Body of pancreas (tissue), 4 donors: ENCODE measurements around the gene CLPX. TPM values are rescaled to one million over a fixed set of nuclear protein-coding genes. Genes with fewer than 3 reads are reported as not detected.

Experiments
- ATAC-seq: fragments of 150-250 bp; one replicate; pipeline ENCODE4 v1.9.1; 2016
- DNase-seq, 4 donors: peaks; one replicate each; pipeline ENCODE4 v3.0.0-alpha.2; 2019
- H3K27ac ChIP-seq, 4 donors: fragments of 200-600 bp; sonication (generic); 1 replicate in 3 of 4; 2 replicates in 1 of 4; pipeline versions ENCODE4 v1.5.1 to v1.6.1; 2016 to 2019; ENCODE audit warnings: mild to moderate bottlenecking in 1 of 4, mixed read lengths in 1 of 4, moderate library complexity in 1 of 4
- H3K27me3 ChIP-seq, 2 donors: fragments of 200-600 bp; sonication (generic); one replicate each; pipeline ENCODE4 v1.6.0; 2016; ENCODE audit warnings: mild to moderate bottlenecking in 1 of 2
- H3K36me3 ChIP-seq, 2 donors: fragments of 200-600 bp; sonication (generic); replicated peaks in 1 of 2; 2 replicates each; pipeline ENCODE4 v1.5.1; 2016; ENCODE audit warnings: low read depth in 2 of 2; ENCODE audit not compliant: insufficient read depth in 1 of 2
- H3K4me1 ChIP-seq: fragments of 200-600 bp; sonication (generic); one replicate; pipeline ENCODE4 v1.6.0; 2016
- H3K4me3 ChIP-seq, 2 donors: fragments of 200-600 bp; sonication (generic); 1 replicate in 1 of 2; 2 replicates in 1 of 2; pipeline ENCODE4 v1.5.1; 2016 to 2019
- H3K9me3 ChIP-seq, 3 donors: fragments of 200-600 bp; sonication (generic); 1 replicate in 2 of 3; 2 replicates in 1 of 3; pipeline ENCODE4 v1.5.1; 2016
- CTCF ChIP-seq, 7 experiments: fragments of 450-650 bp in 4 of 7; fragments of 200-600 bp in 3 of 7; sonication (generic) in 3 of 7; IDR thresholded peaks; one replicate each; pipeline ENCODE4 v1.5.1; 2016 to 2019; ENCODE audit warnings: antibody characterized with exemption in 7 of 7
- POLR2A ChIP-seq, 3 donors: fragments of 450-650 bp; IDR thresholded peaks; one replicate each; pipeline ENCODE4 v1.6.1; 2016; ENCODE audit warnings: antibody characterized with exemption in 3 of 3, mild to moderate bottlenecking in 2 of 3
- WGBS, 2 donors: methylation state at CpG; one replicate each; pipeline ENCODE4 v1.1.5; 2017; 5-methylcytosine and 5-hydroxymethylcytosine counted together
- intact Hi-C: fragments of 100-400 bp; cut with DNase I; formaldehyde crosslinking; loops from one replicate; pipeline ENCODE4 v1.15.1; 2023
- total RNA-seq, 2 donors: library from RNA; depleted of rRNA; stranded (reverse); fragments of >200 nt; gene quantifications; one replicate each; pipeline ENCODE4 v1.1.0, GENCODE V29; 2016

Gene CLPX
- total RNA-seq, 2 donors from 2014 or later = 16.2 to 19.2 TPM

GRCh38 chr15:65207280-65207840 lies 22.2 kb upstream of the CLPX start:
- Histone ChIP-seq H3K27me3 (no peaks in the 10 kb centered on the region), H3K36me3 (no peaks in the 10 kb centered on the region), H3K9me3 (no peaks in the 10 kb centered on the region), H3K27ac (no peak overlapping the region), H3K4me1 (no peaks in the 10 kb centered on the region), H3K4me3 (no peak overlapping the region)
- TF ChIP-seq POLR2A (IDR thresholded peaks at IDR 0.05) (no peak), CTCF (IDR thresholded peaks at IDR 0.05) (no peak)
- ATAC-seq (no peak), DNase-seq (no peak)
- intact Hi-C loops = no loop called here
- 72 to 79% methylated on average over 5 to 6 of the region's 6 CpGs for WGBS, 2 donors

GRCh38 chr15:65206750-65207149 lies 21.6 kb upstream of the CLPX start:
- no peaks in the 10 kb centered on the region for H3K4me1 ChIP-seq
- H3K27ac ChIP-seq = no peak overlapping the region
- no peaks in the 10 kb centered on the region for H3K27me3 ChIP-seq
- DNase-seq (no peak), ATAC-seq (no peak)
- intact Hi-C loops = no loop called here
- no peak for TF ChIP-seq CTCF (IDR thresholded peaks at IDR 0.05)
- no peak for TF ChIP-seq POLR2A (IDR thresholded peaks at IDR 0.05)
- no peak overlapping the region for H3K4me3 ChIP-seq
- no peaks in the 10 kb centered on the region for H3K9me3 ChIP-seq
- no peaks in the 10 kb centered on the region for H3K36me3 ChIP-seq
- 81 to 92% methylated on average over 19 to 20 of the region's 20 CpGs for WGBS, 2 donors

GRCh38 chr15:65204931-65205660 lies 20.0 kb upstream of the CLPX start:
- 94% methylated on average over 10 to 12 of the region's 12 CpGs for WGBS, 2 donors
- Histone ChIP-seq H3K36me3 (no peaks in the 10 kb centered on the region), H3K4me1 (no peaks in the 10 kb centered on the region), H3K27ac (no peak overlapping the region), H3K27me3 (no peaks in the 10 kb centered on the region), H3K4me3 (no peak overlapping the region), H3K9me3 (no peaks in the 10 kb centered on the region)
- ATAC-seq = no peak
- intact Hi-C loops = no loop called here
- no peak for DNase-seq
- TF ChIP-seq CTCF (IDR thresholded peaks at IDR 0.05) (no peak), POLR2A (IDR thresholded peaks at IDR 0.05) (no peak)

- ATAC-seq (no peak), DNase-seq (no peak)
- TF ChIP-seq POLR2A (IDR thresholded peaks at IDR 0.05) (no peak), CTCF (IDR thresholded peaks at IDR 0.05) (no peak)
- no peaks in the 10 kb centered on the region for H3K27me3 ChIP-seq
- H3K4me3 ChIP-seq = no peak overlapping the region
- H3K36me3 ChIP-seq = no peaks in the 10 kb centered on the region
- H3K4me1 ChIP-seq = no peaks in the 10 kb centered on the region
- intact Hi-C loops = no loop called here
- 68 to 89% methylated on average over 2 to 6 of the region's 6 CpGs for WGBS, 2 donors
- H3K27ac ChIP-seq = no peak overlapping the region
- H3K9me3 ChIP-seq = no peaks in the 10 kb centered on the region
Measured at GRCh38 chr15:65204236-65204930, 19.2 kb upstream of the CLPX start.
